Stimulated activated CD4-positive, alpha-beta T cell treated with anti-CD3 and anti-CD28 coated beads, Interleukin-12 subunit alpha, Interleukin-12 subunit beta, amount 100 ng/mL, for 4 hours (primary cell): Measurements from ENCODE around the gene COL26A1.
"Not testable (repeated sequence)": the region's sequence is repeated elsewhere in the genome, so short reads cannot be mapped to it uniquely, and the experiment has no call there.

Experiments used
- DNase-seq: peaks from one replicate; pipeline ENCODE4 v3.0.0-alpha.2; 2020

The COL26A1 gene

DNA sequence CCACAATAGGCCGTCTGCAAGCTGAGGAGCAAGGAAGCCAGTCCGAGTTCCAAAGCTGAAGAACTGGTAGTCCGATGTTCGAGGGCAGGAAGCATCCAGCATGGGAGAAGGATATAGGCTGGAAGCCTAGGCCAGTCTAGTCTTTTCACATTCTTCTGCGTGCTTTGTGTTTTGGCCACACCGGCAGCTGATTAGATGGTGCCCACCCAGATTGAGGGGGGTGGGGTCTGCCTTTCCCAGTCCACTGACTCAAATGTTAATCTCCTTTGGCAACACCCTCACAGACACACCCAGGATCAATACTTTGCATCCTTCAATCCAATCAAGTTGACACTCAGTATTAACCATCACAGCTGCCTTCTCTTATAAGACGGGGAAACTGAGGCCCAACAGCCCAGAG lies 142.8 kb downstream of the COL26A1 start:
- not testable (repeated sequence) for DNase-seq

DNA sequence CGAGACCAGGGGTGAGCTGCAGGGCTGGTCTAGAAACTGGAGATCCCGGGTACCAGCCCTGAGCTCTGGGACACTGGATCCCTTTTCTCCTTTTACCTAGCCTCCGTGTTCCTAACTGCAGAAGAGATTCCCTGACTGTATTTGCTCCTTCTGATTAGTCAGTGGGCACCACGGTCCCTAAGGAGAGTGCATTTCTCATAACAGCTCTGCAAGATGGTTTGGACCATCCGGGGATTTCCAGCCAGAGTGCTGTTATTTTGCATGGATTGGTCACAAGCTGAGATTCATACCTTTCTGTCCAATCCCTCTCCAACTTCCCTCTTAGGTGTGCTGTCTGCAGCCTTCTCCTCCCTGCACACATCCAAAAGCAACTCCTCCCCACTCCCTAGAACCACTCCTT lies 143.9 kb downstream of the COL26A1 start:
- DNase-seq: no peak

DNA sequence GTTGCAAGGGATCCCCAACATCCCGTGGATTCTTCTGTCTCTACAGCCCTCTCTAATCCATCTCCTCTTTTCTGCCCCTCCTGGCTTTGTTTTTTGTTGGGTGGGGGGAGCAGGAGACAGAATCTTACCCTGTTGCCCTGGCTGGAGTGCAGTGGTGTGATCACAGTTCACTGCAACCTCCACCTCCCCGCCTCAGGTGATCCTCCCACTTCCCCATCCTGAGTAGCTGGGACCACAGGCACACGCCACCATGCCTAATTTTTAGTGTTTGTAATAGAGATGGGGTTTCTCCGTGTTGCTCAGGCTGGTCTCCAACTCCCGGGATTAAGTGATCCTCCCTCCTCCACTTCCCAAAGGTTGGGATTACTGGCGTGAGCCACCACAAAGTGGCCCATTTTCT lies 144.7 kb downstream of the COL26A1 start:
- DNase-seq: no peak

DNA sequence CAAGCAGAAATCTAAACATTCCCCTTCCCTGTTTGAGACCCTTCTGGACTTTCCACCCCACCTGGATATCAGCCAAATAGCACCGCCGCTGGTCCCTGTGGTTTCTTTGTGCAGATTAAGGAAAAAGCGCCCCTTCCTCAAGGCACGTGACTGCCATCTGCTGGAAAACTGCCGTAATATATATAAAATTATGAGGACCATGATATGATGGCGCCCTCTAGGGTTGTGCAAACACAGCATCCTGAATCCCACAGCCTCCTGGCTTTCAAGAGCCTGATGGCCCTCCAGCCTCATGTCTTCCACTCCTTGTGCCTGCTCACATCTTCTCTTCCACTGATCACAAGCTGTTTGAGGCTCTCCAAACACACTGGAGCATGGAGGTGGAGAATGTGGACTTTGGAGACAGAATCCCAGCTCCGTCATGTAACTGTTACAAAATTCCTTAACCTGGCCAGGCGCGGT lies 145.1 kb downstream of the COL26A1 start:
- peak; percentile 18 for DNase-seq

DNA sequence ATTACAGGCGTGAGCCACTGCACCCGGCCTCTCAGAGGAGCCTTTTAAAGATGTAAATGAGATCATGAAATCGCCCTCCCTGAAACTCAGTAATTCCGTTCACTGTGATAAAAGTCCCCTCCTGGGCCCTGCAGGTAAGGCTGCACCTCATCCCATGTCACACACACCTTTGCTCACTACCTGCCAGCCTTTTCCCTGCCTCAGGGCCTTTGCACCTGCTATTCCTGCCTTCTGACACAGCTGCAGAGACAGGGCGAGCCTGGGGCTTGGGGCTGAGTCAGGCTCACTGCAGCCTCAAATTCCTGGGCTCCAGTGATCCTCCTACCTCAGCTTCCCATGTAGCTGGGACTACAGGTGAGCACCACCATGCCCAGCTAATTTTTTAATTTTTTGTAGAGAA lies 147.6 kb downstream of the COL26A1 start:
- no peak for DNase-seq

DNA sequence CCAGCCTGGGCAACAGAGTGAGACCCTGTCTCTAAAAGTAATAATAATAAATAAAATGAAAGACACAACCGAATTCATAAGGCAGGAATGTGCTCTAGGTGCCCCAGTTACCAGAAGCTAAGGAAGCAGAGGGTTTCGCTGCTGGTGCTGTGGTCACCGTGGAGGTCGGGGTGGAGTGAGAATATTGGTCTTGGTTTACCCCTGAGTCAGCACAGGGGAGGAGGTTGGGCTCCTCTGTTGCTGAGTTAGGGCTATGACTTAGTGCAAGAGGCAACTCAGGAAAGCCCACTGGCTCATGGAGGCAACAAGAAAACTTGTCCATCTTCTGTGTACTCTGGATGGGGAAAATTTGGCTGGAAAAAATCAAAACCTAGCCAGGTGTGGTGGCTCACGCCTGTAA lies 149.3 kb downstream of the COL26A1 start:
- no peak for DNase-seq

DNA sequence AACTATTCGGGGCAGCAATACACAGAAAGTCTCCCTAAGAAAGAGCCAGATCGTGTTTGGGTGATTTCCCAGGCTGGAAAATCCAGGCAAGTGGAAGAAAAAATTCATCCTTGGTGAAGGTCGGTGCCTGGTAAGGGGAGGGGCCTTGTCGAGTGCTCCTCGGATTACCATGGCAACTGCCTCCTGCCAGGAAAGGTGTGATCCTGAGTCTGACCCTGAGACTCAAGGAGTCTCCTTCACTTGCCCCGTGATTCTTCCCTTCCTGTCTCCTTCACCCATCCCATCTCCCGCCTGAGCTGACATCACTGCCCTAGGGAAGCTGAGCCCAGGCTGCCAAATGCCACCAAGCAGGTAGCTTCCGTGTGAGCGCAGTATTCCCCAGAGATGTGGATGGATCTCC lies 154.2 kb downstream of the COL26A1 start:
- DNase-seq: no peak

DNA sequence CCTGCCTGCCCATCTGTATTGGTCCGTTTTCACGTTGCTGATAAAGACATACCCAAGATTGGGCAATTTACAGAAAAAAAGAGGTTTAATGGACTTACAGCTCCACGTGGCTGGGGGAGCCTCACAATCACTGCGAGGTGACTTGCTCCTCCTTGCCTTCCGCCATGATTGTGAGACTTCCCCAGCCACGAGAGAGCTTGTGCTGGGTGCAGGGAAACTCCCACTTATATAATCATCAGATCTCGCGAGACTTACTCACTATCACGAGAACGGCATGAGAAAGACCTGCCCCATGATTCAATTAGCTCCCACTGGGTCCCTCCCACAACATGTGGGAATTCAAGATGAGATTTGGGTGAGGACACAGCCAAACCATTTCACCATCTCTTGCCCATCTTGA lies 154.6 kb downstream of the COL26A1 start:
- DNase-seq: no peak

DNA sequence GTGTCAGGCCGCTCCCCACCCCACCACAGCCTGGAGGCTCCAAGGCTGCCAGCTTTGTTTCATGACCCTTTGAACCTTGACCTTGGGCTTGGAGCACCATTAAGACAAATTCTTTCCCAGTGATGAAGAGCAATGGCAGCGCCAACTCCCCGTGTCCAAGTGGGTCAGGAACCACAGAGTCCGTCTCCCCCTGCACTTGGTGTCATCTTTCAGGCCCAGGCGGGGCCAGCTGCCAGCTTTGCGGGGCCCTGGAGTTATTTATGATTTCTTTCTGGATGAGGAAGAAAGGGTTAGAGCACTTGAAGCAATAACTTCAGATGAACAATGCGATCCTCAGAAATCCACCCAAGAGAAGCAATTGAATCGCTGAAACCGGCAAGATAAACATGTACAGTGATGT lies 155.7 kb downstream of the COL26A1 start:
- no peak for DNase-seq

DNA sequence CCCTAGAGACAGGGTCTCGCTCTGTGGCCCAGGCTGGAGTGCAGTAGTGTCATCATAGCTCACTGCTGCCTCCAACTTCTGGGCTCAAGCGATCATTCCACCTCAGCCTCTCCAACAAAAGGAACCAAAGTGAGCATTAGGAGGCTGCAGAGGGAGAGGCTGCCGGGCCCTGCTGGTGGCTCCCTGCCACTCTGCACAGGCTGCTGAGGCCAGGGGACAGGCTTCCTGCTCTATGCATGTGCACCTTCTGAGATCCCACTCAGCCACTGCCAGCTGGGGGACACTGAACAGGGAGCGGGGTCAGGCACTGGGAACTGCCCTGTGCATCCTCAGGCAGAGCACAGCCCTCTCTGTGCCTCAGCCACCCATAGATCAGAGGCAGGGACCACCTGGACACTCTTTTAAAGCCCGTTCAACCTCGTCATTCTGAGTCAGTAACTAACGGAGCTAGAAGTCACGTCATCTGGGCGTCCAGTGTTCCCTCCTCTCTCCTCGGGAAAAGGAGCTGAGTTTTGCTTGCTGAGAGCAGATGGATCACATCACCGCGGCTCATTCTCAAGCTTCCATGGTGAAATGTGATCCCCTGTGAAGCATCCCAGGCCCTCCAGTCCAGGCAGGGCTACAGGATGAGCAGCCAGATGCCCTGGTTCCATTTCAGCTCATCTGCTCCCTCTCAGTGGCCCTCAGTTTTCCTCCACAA lies 156.8 kb downstream of the COL26A1 start:
- no peak for DNase-seq

DNA sequence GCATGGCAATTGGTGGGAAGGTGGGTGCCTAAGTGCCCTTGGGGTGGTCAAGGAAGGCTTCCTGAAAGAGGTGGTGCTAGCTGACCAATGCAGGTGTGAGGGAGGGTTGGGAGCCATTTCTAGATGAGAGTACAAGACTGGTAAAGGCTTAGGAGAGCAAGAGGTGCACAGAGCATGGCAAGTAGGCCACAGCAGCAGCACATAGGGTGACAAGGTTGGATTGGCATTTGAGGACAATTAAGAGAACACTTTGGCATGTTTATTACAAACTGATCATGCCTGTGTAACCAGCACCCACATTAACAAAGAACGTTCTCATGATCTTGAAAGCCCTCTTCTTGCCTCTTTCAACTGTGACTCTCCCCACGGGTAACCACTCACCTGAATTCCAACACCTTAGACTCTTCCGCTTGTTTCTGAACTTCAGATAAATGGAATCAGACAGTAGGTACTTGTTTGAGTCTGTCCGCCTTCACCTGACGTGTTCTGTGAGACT lies 158.8 kb downstream of the COL26A1 start:
- no peak for DNase-seq

DNA sequence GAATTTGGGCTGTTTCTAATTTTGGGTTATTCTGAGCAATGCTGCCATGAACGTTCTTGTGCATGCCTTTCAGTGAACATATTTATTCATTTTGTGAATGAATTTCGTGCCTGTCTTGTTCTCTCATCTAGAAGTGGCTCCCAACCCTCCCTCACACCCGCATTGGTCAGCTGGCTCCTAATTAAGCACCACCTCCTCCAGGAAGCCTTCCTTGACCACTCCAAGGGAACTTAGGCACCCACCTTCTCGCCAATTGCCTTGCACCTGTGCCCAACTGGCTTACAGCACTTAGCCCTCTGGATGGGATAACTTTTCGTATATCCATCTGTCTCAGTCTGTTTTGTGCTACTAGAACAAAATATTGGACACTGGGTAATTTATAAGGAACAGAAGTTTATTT lies 159.3 kb downstream of the COL26A1 start:
- no peak for DNase-seq

DNA sequence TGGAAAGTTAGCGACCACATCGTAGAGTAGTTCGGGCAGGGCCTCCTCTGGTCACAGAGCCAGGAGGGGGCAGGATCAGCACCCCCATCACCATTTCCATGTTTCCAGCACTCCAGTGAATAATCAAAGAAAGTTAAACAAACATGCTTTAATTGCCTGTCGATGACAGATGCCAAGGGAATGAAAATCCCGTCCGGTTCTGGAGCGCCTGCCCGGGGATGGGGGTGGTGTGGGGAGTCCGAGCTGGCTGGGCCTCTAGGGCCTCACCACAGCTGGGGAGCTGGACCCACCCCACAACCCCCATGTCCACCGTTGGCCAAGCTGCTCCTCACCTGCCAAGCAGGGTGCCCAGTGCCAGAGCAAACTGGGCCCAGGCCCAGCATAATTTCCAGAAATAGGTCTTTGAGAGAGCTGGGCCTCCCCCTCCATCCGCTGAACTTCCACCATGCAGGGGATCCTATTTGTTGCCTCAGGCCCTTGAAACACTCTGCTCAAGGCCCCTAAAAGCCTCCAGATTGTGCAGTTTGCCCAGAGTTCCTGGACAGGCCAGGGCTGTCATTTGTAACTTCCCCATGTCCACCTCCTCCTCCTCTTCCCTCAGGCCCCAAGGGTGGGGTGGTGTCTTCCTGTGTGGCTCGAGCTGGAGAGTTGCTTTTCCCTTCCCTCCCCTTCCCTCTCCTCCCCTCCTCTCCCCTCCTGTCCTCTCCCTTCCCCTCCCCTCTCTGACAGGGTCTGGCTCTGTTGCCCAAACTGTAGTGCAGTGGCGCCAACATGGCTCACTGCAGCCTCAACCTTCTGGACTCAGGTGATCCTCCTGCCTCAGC lies 165.4 kb downstream of the COL26A1 start:
- DNase-seq: no peak

DNA sequence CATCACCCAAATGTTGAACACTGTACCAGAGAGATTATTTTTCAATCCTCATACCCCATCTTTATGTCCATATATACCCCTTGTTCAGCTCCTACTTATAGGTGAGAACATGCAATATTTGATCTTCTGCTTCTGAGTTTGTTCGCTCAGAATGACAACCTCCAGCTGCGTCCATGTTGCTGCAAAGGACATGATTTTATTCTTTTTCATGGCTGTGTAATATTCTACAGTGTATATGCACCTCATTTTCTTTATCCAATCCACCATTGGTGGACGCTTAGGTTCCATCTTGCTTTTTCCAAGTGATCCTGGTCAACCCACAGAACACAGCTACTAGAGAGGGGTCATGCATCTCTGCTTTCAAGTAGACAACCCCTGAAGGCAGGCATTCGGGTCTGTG lies 166.9 kb downstream of the COL26A1 start:
- no peak for DNase-seq

DNA sequence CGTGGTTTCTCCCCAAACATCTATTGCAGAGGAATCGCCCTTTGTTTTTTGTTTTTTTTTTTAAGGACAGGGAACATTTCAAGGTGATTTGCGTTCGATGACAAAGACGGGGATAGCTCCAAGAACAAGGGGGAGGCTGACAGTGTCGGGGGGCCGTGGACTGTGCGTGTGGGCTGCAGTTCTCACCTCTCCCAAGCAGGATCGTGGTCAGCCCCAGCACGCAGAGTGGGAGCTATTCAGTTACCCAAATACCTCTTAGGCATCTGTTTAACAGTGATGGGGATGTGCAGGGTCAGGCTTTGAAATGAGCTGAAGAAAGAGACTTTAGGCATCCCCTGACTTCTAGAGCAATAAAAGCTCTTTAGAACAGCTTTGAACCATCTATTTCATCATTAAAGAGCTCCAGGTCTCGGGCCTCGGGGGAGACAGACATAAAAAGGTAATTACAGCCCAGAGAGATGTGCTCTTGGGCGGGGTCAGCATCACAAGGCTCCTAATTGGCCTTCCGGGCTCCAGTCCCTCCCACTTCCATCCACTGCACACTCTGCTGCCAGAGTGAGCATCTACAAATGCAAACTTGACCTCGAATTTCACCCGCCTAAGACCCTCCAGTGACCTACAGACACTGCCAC lies 169.2 kb downstream of the COL26A1 start:
- no peak for DNase-seq

DNA sequence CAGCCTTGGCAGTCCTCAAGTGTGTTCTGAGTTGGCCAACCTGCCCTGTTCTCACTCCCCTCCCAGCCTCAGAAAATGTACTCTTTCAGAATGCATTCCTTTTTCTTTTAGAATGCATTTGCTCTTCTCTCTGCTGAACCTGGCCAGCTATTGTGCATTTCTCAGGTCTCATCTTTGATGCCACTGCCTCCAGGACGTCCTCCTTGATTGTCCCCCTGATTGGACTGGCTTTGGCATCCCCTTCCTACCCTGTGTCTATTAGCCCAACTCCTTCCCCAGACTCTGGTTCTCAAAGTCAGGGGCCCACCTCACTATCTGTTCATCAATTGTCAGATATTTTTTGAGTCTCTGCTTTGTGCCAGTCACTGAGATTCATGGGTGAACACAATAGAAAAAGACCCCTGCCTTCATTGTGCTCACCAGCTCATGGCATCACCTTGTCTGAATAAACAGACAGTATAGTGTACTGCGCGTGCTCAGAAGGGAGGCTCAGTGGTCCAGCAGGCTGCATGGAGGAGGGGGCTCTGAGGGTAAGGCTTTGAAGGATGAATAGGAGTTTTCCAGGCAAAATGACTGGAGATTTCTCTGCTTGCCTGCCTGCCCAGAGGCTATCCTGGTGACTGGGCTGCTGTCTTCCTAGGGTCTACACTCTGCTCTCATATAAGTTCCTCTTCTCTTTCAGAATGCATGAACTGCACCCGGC lies 169.9 kb downstream of the COL26A1 start:
- no peak for DNase-seq

DNA sequence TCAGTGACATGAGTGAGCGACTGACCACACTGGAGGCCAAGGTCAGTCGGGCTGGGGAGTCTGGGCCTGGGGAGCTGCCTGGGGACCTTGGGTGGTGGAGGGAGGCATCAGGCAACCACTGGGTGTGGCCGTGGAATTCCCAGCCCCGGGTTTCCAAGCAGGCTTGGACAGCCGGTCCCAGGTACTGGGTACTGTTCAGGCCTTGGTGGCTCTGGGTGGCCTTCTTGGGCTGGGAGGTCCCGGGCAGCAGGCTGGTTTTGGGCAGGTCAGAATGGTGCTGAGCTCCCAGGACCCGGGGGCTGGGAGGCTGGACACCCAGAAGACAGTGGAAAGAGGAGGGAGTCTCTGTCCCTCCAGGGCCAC lies 170.4 kb downstream of the COL26A1 start:
- no peak for DNase-seq

DNA sequence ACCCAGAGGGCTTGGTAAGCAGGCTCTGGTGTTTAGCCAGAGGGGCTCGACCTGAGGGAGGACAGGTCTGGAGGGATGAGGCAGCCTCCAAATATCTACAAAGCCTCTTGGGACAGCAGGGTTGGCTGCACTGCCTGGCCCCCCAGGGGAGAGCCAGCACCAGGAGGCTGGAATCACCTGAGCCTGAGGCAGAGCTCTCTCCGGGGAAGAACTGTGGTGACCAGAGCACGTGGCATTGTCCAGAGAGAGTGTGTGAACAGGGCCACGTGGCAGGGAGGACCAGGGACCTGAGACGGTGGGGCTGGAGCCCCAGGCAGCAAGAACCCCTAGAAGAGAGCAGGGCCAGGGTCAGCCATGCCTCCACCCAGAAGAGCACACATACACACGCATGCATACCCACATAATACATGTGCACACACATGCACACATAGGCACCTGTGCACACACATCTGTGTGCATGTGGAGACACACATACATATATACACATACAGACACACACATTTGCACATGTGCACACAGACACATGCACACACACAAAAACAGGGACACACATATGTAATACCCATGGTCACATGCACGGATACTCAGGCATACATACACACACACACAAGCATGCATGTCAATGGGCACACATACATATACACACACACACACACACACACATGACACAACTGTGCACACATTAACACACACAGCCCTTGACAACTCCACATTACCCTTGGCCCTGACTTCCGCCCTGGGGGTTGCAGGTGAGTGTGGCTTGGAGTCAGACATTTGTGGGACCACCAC lies 171.5 kb downstream of the COL26A1 start:
- no peak for DNase-seq

DNA sequence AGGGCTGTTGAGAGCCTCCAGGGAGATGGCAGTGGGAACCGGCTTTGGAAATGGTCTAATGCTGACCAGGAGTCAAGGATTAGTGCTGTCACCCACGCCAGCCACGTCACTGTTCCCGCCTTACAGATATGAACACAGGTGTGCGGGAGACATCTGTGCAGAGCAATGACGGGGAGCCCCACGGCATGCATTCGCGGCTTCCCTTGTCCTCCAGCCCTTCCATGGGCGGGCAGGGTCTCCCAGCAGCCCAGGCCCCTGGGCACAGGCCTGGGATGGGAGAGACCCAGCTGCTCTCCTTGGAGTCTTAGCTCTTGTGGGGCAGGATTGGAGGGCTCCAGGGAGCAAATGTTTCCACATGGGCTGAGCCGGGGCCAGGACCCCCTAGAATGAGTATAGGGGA lies 172.2 kb downstream of the COL26A1 start:
- no peak for DNase-seq

DNA sequence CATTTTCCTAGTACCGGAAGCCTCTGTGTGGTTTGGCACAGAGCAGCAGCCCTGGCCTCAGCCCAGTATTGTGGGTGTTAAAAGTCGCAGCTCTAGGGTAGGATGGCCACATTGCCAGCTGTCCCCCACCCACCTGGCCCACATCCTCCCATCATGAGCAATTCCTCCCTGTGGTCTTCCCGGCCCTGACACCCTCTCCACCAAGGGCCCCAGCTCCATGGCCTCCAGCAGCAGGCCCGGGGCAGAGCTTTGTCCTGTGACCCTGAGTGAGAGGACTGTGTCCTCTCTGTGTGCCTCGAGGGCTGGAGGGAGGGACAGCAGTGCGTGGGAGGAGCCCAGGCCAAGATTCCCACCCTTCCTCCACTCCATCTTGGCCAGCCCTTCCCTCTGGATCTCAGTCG lies 172.7 kb downstream of the COL26A1 start:
- DNase-seq: no peak

DNA sequence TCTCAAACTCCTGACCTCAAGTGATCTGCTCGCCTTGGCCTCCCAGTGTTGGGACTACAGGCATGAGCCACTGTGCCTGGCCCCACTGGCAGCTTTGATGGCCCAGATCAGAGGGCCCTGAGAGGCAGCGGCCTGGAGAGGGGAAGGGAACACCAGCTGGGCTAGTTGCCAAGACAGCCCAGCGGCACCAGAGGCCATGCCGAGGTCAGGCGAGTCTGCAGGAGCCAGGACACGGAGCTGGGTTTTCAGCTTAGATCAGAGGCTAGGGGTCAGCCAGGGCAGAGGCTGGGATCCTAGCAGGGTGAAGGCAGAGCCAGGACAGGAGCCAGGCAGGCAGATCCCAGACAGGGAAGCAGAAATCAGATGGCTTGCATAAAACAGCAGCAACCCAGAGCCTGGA lies 173.6 kb downstream of the COL26A1 start:
- no peak for DNase-seq

DNA sequence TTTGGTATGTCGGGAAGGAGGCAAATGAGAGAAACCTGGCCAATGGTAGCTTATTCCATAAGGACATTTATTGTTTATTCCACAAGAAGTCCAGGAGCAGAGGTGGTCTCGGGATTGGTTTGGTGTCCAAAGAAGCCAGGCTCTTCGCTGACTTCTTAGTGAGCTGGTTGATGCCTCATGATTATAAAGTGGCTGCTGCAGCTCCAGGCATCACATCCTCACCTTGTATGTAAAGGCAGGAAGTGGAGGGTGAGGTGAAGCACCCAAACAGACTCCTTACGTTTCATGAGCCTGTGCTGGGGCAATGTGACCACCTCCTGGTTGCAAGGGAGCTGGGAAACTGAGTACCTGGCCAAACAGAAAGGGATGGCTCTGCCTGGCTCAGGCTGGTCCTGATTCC lies 174.0 kb downstream of the COL26A1 start:
- no peak for DNase-seq
